Naive B cell (primary cell): ENCODE results near the gene ANKFN1. TPM values are rescaled to one million over a fixed set of nuclear protein-coding genes. Genes with fewer than 3 reads are reported as not detected.

Source experiments
- ATAC-seq, 2 donors: fragments of 150-1000 bp; cut with Tn5 transposase; 2 replicates each; pipeline ENCODE4 v1.10.0; 2021; ENCODE audit warnings: low read depth in 2 of 2, mild to moderate bottlenecking in 2 of 2, moderate library complexity in 2 of 2
- DNase-seq: peaks from one replicate; pipeline ENCODE4 v3.0.0; 2022
- H3K27ac Mint-ChIP-seq, 6 donors: one replicate each; pipeline ENCODE4 v1.8.0; 2020 to 2022; ENCODE audit warnings: mild to moderate bottlenecking in 6 of 6, mixed read lengths in 6 of 6, moderate library complexity in 5 of 6, inconsistent platforms in 2 of 6
- H3K27me3 Mint-ChIP-seq, 3 donors: one replicate each; pipeline ENCODE4 v1.8.0; 2021 to 2022; ENCODE audit warnings: mixed read lengths in 3 of 3, mild to moderate bottlenecking in 1 of 3
- H3K36me3 Mint-ChIP-seq, 2 donors: one replicate each; pipeline ENCODE4 v1.8.0; 2020 to 2022; ENCODE audit warnings: mixed read lengths in 2 of 2, inconsistent platforms in 1 of 2, mild to moderate bottlenecking in 1 of 2
- H3K4me1 Mint-ChIP-seq, 3 donors: one replicate each; pipeline ENCODE4 v1.8.0; 2020 to 2022; ENCODE audit warnings: mixed read lengths in 3 of 3, inconsistent platforms in 1 of 3, mild to moderate bottlenecking in 1 of 3, moderate library complexity in 1 of 3
- H3K4me3 Mint-ChIP-seq, 8 donors: one replicate each; pipeline ENCODE4 v1.8.0; 2020 to 2022; ENCODE audit warnings: mild to moderate bottlenecking in 8 of 8, mixed read lengths in 8 of 8, moderate library complexity in 8 of 8, inconsistent platforms in 2 of 8
- H3K9me3 Mint-ChIP-seq, 7 donors: one replicate each; pipeline ENCODE4 v1.8.0; 2020 to 2022; ENCODE audit warnings: mixed read lengths in 7 of 7, mild to moderate bottlenecking in 5 of 7, inconsistent platforms in 2 of 7, moderate library complexity in 1 of 7
- polyA plus RNA-seq, 6 donors: library from polyadenylated mRNA; unstranded; fragments of 300-500 nt; fragmentation: Illumina TruSeq; gene quantifications; one replicate each; pipeline ENCODE4 v1.2.3, GENCODE V29; 2021; ENCODE audit warnings: low read depth in 6 of 6

ANKFN1 gene
- polyA plus RNA-seq, 6 donors from 2014 or later, result not detected

DNA sequence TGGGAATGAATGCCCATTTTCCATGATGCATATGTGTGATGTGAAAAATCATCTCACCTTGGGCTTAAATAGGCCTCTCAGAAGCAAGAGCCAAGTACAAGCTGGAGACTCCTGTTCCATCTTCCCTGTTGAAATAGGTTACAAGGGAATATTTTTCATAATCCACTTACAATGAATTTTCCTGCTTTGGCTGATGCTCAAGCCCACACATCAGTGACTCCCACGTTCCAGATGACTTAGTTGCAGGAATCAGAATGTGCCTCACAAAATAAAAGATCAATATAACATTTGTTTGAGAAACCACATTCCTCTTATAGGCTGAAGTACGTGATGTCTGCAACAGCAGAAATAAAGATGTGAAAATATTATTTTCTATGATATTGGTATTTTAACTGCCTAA lies 24.1 kb downstream of the ANKFN1 start:
- DNase-seq, result no peak
- H3K4me1 Mint-ChIP-seq, result no peaks in the 10 kb centered on the region
- no peaks in the 10 kb centered on the region for H3K36me3 Mint-ChIP-seq
- ATAC-seq, result no peak
- no peaks in the 10 kb centered on the region for H3K9me3 Mint-ChIP-seq
- no peaks in the 10 kb centered on the region for H3K27me3 Mint-ChIP-seq
- no peak overlapping the region for H3K27ac Mint-ChIP-seq
- no peak overlapping the region for H3K4me3 Mint-ChIP-seq

DNA sequence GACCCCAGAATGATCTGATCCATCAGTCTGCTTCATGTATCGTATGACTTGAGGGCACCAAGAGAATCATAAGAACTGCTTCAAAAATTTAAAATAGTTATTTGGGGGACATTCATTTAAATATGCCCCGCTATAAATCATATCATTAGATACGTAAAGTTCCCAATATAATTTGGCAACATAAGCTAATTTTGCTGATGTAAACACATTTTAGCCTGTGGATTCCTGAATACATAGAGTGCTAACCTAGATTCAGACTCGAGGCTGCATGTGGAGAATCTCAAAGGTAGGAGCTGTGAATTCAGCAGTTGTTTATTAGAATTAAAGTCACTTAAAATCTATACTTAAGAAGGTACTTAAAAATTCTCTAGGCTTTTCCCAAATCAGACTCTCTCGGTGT lies 24.9 kb downstream of the ANKFN1 start:
- no peak overlapping the region for H3K27ac Mint-ChIP-seq

DNA sequence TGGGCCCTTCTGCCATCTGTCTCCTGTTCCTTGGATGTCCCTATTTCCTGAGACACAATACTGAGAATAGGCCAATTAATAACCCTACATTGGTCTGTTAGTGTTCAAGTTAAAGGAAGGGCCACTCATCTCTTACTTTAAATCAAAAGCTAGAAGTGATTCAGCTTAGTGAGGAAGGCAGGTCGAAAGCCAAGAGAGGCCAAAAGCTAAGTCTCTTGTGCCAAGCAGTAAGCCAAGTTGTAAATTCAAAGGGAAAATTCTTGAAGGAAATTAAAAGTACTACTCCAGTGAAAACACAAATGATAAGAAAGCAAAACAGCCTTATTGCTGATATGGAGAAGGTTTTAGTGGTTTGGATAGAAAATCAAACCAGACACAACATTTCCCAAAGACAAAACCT lies 28.8 kb downstream of the ANKFN1 start:
- no peak overlapping the region for H3K4me3 Mint-ChIP-seq
- peak overlapping the region in 1 of 6 donors; percentile 46 for H3K27ac Mint-ChIP-seq
- DNase-seq (no peak), ATAC-seq (no peak)
- H3K27me3 Mint-ChIP-seq, result no peaks in the 10 kb centered on the region
- peaks cover 0 to 4% (median under 1%) of the 10 kb centered on the region in 7 donors for H3K9me3 Mint-ChIP-seq
- H3K36me3 Mint-ChIP-seq, result no peaks in the 10 kb centered on the region
- H3K4me1 Mint-ChIP-seq, result no peaks in the 10 kb centered on the region

More for the DNA sequence above, 24.9 kb downstream of the ANKFN1 start:
- H3K4me3 Mint-ChIP-seq, result no peak overlapping the region
- H3K4me1 Mint-ChIP-seq, result no peaks in the 10 kb centered on the region
- H3K27me3 Mint-ChIP-seq, result no peaks in the 10 kb centered on the region
- no peaks in the 10 kb centered on the region for H3K36me3 Mint-ChIP-seq
- H3K9me3 Mint-ChIP-seq, result no peaks in the 10 kb centered on the region
- DNase-seq (no peak), ATAC-seq (no peak)

DNA sequence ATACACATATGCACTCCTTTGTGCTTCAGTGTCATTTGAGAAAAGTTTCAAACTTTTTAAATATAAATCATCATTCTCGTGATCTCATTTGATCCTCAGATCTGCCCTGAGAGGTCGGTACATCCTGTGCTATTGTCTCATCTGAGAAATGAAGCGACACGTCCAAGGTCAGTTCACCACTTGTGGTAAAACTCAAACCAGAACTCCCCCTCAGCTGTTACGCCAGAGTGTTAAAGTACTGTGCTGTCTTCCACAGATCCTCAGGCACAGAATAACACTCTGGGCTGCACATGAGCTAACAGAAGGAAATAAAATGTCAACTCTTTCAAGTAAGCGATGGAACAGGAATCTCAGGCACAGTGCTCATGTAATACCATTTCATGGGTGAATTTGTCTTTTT lies 31.4 kb downstream of the ANKFN1 start:
- ATAC-seq, result no peak

DNA sequence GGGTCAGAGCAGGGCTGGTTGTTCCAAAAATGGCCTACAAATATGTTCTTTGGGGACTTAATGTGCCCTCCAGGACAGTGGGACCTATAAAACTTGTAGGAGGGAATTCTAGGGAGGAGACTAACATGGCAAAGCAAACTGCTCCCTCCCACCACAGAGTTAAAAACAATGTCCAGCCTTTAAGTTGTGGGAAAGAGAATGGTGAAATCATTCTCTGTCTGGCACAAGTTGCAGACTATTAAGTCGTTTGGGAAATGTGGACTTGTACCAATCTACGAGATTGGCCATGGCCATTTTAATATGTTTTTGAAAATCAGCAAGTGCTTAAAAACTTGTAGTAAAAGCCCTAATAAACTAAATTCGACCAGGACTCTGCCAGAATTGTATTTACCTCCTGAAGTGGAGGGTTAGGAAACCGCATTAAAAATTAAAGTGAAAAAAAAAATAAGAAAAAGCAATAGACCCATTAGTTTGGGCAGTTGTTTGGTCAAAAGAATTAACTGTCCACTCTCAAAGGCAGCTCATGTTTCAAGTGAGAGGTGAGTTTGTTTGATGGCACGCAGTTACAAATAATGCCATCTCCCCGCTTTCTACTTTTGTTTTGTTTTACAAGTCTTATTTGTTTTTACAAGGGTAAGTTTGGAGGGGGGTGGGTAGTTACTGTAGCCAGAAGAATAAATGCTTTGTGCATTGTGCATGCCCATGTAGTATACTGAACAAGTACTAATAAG lies 32.4 kb downstream of the ANKFN1 start:
- no peaks in the 10 kb centered on the region for H3K36me3 Mint-ChIP-seq
- H3K4me3 Mint-ChIP-seq, result no peak overlapping the region
- no peak for DNase-seq
- no peak for ATAC-seq
- H3K4me1 Mint-ChIP-seq, result no peaks in the 10 kb centered on the region
- H3K27me3 Mint-ChIP-seq, result no peaks in the 10 kb centered on the region
- H3K9me3 Mint-ChIP-seq, result peaks cover 0 to 5% (median 3%) of the 10 kb centered on the region in 7 donors
- no peak overlapping the region for H3K27ac Mint-ChIP-seq

More for the DNA sequence above, 31.4 kb downstream of the ANKFN1 start:
- Mint-ChIP-seq H3K36me3 (no peaks in the 10 kb centered on the region), H3K4me3 (no peak overlapping the region), H3K4me1 (no peaks in the 10 kb centered on the region), H3K9me3 (peaks cover 0 to 5% (median 3%) of the 10 kb centered on the region in 7 donors), H3K27ac (no peak overlapping the region), H3K27me3 (no peaks in the 10 kb centered on the region)
- no peak for DNase-seq

DNA sequence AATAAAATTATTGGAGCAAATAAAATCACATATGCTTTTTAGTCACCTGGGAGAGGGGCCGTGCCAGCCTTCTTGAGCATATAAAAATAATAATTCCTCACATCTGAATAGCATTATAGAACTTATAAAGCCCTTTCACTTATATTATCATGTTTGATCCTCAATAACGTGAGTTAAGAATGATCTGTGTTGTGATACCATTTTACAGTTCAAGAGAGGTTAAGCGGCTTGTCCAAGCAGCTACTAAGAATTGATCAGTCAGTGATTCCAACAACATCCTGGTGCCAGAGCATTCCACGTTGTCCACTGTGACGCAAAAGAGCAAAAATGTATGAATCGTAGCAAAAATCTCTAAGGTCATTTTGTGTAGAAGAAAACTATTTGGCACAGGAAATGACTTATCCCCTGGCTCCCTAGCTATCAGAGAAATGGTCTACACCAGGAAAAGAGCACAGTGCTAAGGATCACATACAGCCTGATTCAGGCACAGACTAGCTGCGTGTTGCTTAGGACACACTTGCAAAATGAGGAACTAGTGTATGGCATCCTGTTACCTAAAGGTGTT lies 33.0 kb downstream of the ANKFN1 start:
- Mint-ChIP-seq H3K27me3 (no peaks in the 10 kb centered on the region), H3K9me3 (peaks cover 0 to 5% (median 3%) of the 10 kb centered on the region in 7 donors), H3K36me3 (no peaks in the 10 kb centered on the region), H3K4me3 (no peak overlapping the region), H3K4me1 (no peaks in the 10 kb centered on the region), H3K27ac (no peak overlapping the region)
- ATAC-seq, result no peak
- DNase-seq, result no peak

DNA sequence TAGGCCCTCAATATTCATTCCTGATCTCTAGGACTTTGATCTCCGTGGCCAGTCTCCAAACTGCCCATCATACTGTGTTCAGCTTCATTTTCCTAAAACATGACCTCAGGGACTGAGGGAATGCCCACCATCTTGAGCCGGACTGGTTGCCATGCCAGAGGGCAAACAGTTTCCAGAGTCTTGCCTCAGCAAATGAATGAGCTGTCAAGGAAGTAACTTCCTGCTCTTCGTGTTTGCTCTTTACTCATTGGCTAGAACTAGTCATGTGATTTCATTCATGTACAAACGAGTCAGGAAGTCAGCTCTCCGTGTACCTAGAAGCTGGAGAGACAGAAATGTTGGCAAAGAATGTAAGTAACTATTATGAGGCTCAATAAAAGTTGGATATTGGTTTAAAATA lies 50.2 kb downstream of the ANKFN1 start:
- Mint-ChIP-seq H3K27ac (peak overlapping the region in 1 of 6 donors; percentile 54), H3K4me1 (no peaks in the 10 kb centered on the region), H3K36me3 (no peaks in the 10 kb centered on the region), H3K4me3 (no peak overlapping the region), H3K9me3 (peaks cover 0 to 7% (median 3%) of the 10 kb centered on the region in 7 donors), H3K27me3 (no peaks in the 10 kb centered on the region)
- DNase-seq (no peak), ATAC-seq (no peak)

DNA sequence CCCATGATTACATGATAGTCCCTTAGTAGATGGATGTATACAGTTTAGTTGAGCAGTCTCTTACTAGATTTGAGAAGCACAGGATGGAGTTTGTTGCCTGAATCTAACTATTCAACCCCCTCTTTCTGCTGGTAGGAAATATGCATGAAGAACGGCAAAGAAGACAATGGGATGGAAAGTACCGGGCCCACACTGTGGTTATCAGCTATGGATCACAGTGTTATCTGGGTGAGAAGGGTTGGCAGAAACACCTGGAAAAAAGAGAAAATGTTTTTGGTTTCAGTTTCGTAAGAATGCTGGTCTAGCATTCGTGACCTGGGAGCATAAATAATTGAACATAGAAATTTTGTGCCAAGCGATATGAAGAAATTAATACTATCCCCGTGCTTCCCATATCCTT lies 53.1 kb downstream of the ANKFN1 start:
- Mint-ChIP-seq H3K4me3 (no peak overlapping the region), H3K27ac (no peak overlapping the region), H3K36me3 (no peaks in the 10 kb centered on the region), H3K27me3 (no peaks in the 10 kb centered on the region), H3K9me3 (peaks cover 0 to 12% (median 5%) of the 10 kb centered on the region in 7 donors), H3K4me1 (no peaks in the 10 kb centered on the region)
- ATAC-seq (no peak), DNase-seq (no peak)

DNA sequence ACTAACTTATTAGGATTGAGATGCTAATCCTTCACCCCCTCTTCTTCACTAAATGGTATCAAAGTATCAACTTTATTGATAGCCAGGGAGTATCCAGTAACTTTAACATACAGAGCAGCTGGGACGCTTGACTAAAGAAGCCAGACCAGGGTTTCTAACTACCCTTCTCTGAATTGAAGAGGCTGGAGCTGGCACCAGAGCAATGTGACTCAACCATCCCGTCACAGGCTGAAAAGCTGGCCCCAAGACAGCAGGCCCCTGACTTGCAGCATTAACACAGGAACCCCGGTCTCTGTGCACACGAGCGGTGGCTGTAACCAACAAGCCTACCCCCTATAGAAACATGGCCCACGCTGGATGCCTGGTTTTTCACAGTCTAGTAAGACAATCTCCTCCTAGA lies 59.8 kb downstream of the ANKFN1 start:
- peaks cover 0 to 14% (median 4%) of the 10 kb centered on the region in 3 donors for H3K27me3 Mint-ChIP-seq
- H3K9me3 Mint-ChIP-seq, result peaks cover 0 to 21% (median 4%) of the 10 kb centered on the region in 7 donors
- H3K4me1 Mint-ChIP-seq, result no peaks in the 10 kb centered on the region
- H3K36me3 Mint-ChIP-seq, result no peaks in the 10 kb centered on the region
- ATAC-seq (no peak), DNase-seq (no peak)
- no peak overlapping the region for H3K27ac Mint-ChIP-seq
- H3K4me3 Mint-ChIP-seq, result no peak overlapping the region

DNA sequence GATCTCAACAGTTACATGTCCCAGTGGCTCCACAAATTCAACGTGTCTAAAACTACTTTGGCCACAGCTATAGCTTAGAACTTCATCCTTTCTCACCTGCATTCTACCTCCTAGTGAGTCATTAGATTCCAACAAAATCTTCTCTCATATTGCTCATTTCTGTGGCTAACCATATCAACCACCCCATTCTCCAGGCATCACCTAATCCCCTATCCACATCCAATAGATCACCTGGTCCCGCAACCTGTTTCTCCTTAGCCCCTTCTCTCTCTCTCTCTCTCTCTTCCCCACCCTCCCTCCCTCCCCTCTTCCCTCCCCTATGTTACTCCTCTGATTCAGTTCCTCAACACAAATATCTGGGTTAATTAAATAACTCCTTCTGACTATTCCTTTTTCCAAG lies 64.6 kb downstream of the ANKFN1 start:
- no peaks in the 10 kb centered on the region for H3K4me1 Mint-ChIP-seq
- DNase-seq (no peak), ATAC-seq (no peak)
- H3K9me3 Mint-ChIP-seq, result peaks cover 0 to 12% (median 0%) of the 10 kb centered on the region in 7 donors
- H3K36me3 Mint-ChIP-seq, result no peaks in the 10 kb centered on the region
- H3K27me3 Mint-ChIP-seq, result peaks cover 0 to 14% (median 10%) of the 10 kb centered on the region in 3 donors
- H3K4me3 Mint-ChIP-seq, result no peak overlapping the region
- H3K27ac Mint-ChIP-seq, result no peak overlapping the region

DNA sequence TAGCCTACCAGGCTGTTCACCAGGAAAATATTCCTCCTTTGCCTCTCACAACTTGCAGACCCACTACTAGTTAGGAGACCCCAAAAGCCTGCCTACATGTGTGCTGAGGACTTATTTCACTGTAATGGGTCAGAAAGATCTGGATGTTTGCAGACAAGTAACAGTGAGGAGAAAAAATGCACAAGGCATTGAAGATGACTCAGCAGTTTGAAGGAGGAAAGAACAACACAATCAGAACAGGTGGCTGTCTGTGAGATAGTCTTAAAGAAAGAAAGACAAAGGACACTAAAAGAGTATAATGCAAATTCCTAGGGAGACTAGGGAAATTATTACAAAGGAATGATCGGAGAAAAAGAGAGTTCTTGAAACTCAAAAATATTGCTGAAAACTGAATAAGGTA lies 69.0 kb downstream of the ANKFN1 start:
- DNase-seq (no peak), ATAC-seq (no peak)
- Mint-ChIP-seq H3K4me3 (no peak overlapping the region), H3K27me3 (peaks cover 0 to 10% (median 0%) of the 10 kb centered on the region in 3 donors), H3K4me1 (no peaks in the 10 kb centered on the region), H3K27ac (no peak overlapping the region), H3K9me3 (peaks cover 0 to 8% (median 0%) of the 10 kb centered on the region in 7 donors), H3K36me3 (no peaks in the 10 kb centered on the region)

DNA sequence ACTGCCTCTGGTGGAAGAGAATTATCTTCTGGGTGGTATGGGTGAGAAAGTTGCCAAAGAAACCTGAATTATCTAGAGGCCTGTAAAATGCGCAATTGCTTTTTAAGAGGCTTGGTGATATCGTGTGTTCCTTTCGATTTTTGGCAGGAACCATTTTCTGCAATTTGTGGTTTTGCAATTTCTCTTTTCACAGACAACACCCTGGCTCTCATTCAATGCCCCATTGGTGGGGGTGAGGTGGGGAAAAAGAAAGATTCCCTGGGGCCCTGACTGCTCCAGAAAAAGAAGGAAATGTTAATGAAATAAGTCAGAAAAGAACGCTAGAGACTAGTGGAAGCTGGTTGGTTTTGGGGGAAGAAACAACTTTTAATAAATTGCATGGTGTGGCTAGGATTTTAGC lies 77.4 kb downstream of the ANKFN1 start:
- Mint-ChIP-seq H3K27ac (no peak overlapping the region), H3K4me3 (no peak overlapping the region), H3K27me3 (no peaks in the 10 kb centered on the region), H3K36me3 (no peaks in the 10 kb centered on the region), H3K9me3 (peaks cover 0 to 10% (median 0%) of the 10 kb centered on the region in 7 donors), H3K4me1 (no peaks in the 10 kb centered on the region)
- no peak for DNase-seq
- no peak for ATAC-seq

DNA sequence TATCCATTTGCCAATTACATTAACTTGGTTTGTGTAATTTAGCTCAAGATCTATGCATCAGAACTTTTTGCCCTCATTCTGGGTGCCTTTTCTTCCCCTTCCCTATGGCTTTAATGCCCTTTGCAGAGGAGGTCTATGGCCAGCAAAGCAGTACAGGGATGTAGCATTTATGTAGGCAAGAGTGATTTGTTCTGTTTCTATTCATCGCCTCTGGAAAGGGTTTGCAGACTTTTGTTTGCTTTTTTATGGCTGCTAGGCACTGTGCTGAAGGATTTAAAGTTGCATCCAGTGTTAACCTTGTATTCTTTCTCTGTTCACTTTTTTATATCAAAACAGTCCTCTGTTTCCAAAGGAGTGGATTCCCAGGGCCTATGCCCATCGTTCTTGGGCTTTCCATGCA lies 78.0 kb downstream of the ANKFN1 start:
- ATAC-seq (no peak), DNase-seq (no peak)
- Mint-ChIP-seq H3K4me3 (no peak overlapping the region), H3K9me3 (peaks cover 0 to 10% (median 0%) of the 10 kb centered on the region in 7 donors), H3K36me3 (no peaks in the 10 kb centered on the region), H3K27ac (no peak overlapping the region), H3K27me3 (no peaks in the 10 kb centered on the region), H3K4me1 (no peaks in the 10 kb centered on the region)

DNA sequence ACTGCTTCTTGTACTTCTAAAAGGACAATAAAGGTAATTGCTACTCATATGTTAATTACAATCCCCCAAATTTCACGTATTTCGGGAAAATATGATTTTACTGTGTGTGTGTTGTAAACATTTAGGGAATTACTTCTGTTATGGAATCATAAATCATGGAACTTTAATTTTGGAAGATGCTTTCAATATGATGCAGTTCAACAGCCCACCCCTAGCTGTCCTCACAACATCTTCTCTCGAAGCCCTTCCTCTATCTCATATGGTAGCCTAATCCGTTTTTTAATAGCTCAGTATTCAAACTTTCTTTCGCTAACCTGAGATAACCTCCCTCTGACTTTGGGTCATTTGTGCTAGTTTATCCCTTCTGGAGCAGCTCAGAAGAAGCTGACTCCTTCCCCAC lies 78.4 kb downstream of the ANKFN1 start:
- no peak overlapping the region for H3K4me3 Mint-ChIP-seq
- ATAC-seq (no peak), DNase-seq (no peak)
- H3K36me3 Mint-ChIP-seq, result no peaks in the 10 kb centered on the region
- no peaks in the 10 kb centered on the region for H3K4me1 Mint-ChIP-seq
- H3K27ac Mint-ChIP-seq, result no peak overlapping the region
- peaks cover 0 to 10% (median 0%) of the 10 kb centered on the region in 7 donors for H3K9me3 Mint-ChIP-seq
- H3K27me3 Mint-ChIP-seq, result no peaks in the 10 kb centered on the region
